Measurements from ENCODE around the gene COL28A1.

The COL28A1 gene

DNA sequence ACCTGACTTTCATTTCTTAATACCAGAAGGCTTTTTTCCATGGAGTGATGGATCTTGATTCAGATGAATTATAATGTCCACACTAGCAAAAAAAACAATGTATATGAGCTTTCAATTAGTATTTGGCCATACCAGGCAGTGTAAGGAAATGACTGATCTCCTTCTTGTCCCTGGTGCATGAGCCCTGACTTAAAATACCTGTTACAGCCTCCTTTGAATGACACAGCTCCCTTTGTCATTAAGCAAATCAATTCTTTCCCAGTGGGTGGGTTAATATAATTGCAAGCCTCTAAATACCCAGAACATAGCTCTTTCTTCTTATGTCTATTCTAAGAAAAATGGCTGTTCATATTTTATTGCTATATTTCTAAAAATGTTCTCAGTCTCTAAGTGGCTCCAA is 188.6 kb downstream of the COL28A1 start:
- TF ChIP-seq GATA3 (IDR thresholded peaks at IDR 0.05; ENCODE audit: low read depth, low read length) (no peak), GATA2 (IDR thresholded peaks at IDR 0.05; ENCODE audit: low read depth, low read length) (no peak)

DNA sequence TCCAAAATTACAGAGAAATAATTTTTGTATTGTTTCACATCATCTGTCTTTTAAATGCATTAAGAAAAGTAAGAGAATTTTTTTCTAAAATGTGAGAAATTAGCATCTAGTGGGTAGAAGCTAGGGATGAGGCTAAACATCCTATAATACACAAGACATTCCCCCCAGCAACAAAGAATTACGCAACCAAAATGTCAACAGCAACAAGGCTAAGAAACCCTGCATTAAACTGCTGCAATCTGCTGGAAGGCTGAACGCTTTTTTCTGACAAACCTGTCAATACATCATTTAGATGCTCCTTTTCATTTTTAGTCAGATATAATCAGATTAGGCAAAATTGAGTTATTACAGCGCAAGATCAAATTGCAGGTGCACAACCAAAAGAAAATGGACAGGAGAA is 191.1 kb downstream of the COL28A1 start:
- no peak for TF ChIP-seq GATA2 (IDR thresholded peaks at IDR 0.05; ENCODE audit: low read depth, low read length)
- TF ChIP-seq GATA3 (IDR thresholded peaks at IDR 0.05; ENCODE audit: low read depth, low read length) = no peak

DNA sequence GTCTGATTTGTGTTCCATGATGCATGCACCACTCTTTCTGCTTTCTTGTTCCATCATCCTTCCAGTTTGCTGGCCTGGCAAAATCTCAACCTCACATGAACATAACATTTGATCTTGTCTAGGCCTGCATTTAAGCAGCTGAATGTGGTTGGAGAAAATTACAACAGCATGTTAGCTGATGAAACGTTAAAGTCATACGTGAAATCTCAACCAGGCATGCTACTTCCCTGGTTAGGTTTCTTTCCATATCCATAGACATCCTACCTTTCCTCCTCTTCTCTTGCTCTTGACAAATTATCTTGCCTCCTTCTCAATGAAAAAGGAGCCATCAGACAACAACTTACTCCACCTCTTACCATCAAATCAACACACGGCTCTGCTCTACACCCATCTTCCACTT is 199.8 kb downstream of the COL28A1 start:
- no peak for TF ChIP-seq GATA2 (IDR thresholded peaks at IDR 0.05; ENCODE audit: low read depth, low read length)
- no peak for TF ChIP-seq GATA3 (IDR thresholded peaks at IDR 0.05; ENCODE audit: low read depth, low read length)

DNA sequence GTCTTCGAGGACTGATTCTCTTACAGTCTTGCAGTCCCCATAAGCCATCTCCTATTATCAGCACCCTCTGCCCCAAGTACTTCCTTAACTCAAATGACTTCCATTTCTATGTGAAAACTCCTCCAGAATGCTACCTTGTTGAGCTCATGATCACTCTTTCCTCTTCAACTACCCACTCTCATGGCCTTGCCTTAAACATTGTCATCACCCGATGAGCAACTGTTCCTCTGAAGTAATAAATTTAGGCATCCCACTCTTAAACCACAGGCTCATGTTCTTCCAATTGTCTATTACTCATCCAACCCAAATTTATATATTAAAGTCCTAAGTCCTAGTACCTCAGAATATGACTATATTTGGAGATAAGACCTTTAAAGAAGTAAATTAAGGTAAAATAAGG is 200.5 kb downstream of the COL28A1 start:
- TF ChIP-seq GATA2 (IDR thresholded peaks at IDR 0.05; ENCODE audit: low read depth, low read length) (no peak), GATA3 (IDR thresholded peaks at IDR 0.05; ENCODE audit: low read depth, low read length) (no peak)

DNA sequence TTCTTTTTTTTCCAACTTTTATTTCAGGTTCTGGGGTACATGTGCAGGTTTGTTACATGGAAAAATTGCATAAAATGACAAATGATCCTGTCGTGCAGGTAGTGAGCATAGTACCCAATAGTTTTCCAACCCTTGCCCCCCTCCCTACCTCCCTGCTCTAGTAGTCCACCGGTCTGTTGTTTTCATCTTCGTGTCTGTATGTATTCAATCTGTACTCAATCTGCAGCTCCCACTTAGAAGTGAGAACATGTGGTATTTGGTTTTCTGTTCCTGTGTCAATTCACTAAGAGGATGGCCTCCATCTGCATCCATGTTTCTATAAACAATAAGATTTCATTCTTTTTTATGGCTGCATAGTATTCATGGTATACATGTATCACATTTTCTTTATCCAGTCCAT is 202.1 kb downstream of the COL28A1 start:
- TF ChIP-seq GATA2 (IDR thresholded peaks at IDR 0.05; ENCODE audit: low read depth, low read length) (no peak), GATA3 (IDR thresholded peaks at IDR 0.05; ENCODE audit: low read depth, low read length) (no peak)

DNA sequence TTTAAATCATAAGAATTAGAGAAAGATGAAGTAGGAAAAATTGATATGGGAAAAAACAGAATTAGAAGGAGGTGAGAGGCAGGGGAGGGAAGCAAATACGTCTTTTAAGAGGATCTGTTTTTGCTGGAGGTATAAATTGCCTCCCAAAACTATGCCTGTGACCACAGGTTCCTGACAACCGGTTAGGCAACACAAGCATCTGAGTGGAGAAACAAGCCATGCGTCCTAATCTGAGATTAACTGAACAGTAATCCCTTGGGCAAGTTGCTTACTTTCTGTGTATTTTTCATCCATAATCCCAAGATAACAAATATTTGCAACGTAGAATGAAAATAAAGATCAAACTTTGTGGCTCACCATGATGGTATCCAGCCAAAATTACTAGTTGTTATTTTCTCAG is 204.2 kb downstream of the COL28A1 start:
- no peak for TF ChIP-seq GATA2 (IDR thresholded peaks at IDR 0.05; ENCODE audit: low read depth, low read length)
- no peak for TF ChIP-seq GATA3 (IDR thresholded peaks at IDR 0.05; ENCODE audit: low read depth, low read length)

DNA sequence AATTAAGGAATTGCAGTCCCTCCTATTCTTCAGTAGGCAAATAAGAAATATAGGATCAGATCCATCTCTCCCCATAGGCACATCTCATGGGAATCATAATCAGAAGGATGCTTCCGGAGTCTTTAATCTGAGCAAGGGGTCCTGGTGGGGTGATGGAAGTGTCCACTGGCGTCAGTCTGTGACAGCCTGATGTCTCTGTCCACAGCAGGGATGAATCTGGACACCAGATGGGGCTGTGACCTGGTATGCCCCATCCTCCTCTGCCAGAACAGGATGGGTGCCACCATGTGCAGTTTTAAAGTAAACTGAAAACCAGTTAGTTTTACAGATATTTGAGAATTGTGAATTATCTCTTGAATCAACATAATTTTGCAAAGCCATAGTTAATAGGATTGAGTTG is 204.7 kb downstream of the COL28A1 start:
- no peak for TF ChIP-seq GATA2 (IDR thresholded peaks at IDR 0.05; ENCODE audit: low read depth, low read length)
- TF ChIP-seq GATA3 (IDR thresholded peaks at IDR 0.05; ENCODE audit: low read depth, low read length) = no peak; the same call in 1 of the 2 replicates

DNA sequence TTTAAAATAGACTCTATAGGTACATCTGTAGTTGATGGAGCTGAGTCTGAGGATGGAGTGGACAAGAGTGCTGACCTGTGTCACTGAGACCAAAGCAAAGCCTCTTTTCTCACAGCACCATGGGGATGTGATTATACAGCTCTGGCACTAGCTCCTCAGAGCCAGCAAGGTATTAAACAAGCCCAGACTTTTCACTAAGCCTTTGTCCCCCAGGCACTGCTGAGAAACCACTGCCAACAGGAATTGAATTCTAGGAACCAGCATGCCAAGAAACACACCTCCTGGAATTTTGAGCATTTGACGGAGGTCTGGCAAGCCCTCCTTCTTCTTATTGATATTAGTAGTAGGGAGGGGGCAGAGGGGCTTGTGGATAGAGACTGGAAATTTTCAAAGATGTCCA is 206.3 kb downstream of the COL28A1 start:
- TF ChIP-seq GATA3 (IDR thresholded peaks at IDR 0.05; ENCODE audit: low read depth, low read length) = no peak
- no peak for TF ChIP-seq GATA2 (IDR thresholded peaks at IDR 0.05; ENCODE audit: low read depth, low read length)

DNA sequence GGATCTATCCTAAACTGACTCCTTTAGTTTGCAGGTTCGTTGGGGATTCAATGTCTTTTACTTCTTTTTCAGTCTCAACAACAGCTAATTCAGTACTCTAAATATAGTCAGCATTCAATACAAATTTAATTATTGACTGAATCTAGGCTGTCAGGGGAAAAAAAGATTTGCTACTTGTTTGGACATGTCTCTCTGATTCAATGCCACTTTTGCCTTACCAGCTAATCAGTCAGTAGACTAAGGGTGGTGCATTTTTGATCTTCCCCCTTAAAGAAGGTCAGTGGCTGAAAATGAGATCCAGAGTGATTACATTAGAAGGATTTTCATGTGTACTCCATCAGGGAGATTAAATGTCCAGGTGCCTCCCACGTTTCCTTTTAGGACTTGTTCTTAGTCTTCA is 208.2 kb downstream of the COL28A1 start:
- TF ChIP-seq GATA2 (IDR thresholded peaks at IDR 0.05; ENCODE audit: low read depth, low read length) = no peak
- no peak for TF ChIP-seq GATA3 (IDR thresholded peaks at IDR 0.05; ENCODE audit: low read depth, low read length)

DNA sequence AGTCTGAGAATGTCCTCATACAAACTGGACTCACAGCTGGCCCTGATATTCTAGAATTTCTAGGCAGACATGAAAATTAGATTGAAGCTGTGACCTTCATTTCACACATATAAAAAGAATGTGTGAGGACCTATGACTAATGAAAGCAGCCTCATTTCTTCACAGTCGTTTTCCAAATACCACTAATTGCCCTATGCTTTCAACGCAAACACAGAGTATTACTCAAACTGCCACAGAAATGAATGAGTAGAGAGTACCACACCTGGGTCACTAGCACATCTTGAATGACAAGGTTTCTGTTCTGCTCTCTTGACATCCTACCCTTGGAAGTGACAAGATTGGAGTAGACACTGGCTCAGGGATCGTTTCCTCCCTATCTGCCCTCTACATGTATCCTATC is 211.0 kb downstream of the COL28A1 start:
- TF ChIP-seq GATA2 (IDR thresholded peaks at IDR 0.05; ENCODE audit: low read depth, low read length) (no peak), GATA3 (IDR thresholded peaks at IDR 0.05; ENCODE audit: low read depth, low read length) (no peak)

DNA sequence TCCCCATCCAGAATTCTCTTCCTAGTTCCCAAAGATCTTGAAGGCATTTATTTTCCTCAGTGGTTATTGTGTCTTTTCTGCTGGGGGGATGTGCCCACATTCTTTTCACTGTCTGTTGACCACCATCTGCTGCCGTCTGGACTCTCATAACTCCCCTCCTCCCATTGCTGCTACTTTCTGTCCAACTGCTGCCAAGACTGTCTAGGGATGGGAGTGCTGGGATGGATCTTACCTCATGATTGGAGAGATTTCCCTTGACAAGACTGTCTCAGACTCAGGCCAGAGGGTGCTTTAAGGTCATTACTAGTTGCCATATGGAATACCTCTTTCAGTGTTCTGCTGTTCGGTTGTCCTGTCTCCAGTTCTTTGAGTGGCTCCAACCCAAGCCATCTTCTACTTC is 211.8 kb downstream of the COL28A1 start:
- no peak for TF ChIP-seq GATA2 (IDR thresholded peaks at IDR 0.05; ENCODE audit: low read depth, low read length)
- no peak for TF ChIP-seq GATA3 (IDR thresholded peaks at IDR 0.05; ENCODE audit: low read depth, low read length)

DNA sequence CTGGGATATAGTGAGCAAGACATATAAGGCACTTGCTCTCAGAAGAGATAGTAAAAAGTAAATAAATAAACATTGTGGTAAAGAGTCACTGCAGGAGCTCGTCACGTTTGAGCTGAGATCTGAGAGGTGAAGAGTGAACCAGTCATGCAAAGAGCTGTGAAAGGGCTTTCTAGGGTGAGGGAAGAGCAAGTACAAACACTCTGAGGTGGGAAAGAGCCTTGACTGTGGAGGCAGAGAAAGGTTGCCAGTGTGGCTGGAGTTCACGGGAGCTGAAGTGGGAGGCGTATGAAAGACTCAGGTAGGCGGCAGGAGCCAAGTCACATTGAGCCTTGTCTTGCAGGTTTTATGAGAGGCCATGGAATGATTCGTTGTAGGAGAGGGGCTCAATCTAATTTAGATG is 212.3 kb downstream of the COL28A1 start:
- TF ChIP-seq GATA3 (IDR thresholded peaks at IDR 0.05; ENCODE audit: low read depth, low read length) (no peak), GATA2 (IDR thresholded peaks at IDR 0.05; ENCODE audit: low read depth, low read length) (no peak)

DNA sequence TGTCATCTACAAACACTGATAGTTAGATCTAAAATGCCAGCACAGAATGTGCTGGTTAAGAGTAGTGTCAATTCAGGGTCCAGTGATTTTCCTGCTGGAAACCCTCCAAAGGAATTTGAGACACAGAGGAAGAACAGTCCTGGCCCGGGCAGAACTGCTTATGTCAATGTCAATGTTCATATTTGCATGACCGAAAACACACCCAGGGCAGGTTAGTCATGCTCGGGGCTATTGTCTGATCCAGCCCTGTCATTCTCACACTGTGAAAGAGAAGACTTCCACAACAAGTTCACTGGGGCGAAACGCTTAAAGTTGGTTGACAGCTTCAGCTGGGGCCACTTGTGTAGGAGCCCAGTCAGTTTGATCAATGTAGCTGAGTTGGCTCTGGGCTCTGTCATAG is 214.0 kb downstream of the COL28A1 start:
- no peak for TF ChIP-seq GATA3 (IDR thresholded peaks at IDR 0.05; ENCODE audit: low read depth, low read length)

DNA sequence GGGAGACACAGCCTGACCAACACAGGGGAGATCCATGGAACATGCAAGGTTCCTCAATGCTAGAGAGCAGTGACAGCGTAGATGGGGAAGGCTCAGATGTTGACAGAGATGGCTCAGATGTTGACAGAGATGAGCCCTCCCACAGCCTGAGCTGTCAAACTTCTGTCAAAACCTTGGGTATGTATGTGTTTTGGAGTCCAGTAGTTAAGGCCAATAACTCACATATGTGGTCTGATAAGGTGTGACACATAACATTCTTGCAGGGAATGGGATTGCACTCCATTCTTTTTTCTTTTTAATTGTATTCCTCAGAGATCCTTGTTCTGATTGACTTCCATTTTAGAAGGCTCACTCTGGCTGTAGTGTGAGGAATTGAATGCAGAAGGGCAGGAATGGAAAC is 217.1 kb downstream of the COL28A1 start:
- TF ChIP-seq GATA2 (IDR thresholded peaks at IDR 0.05; ENCODE audit: low read depth, low read length) (no peak), GATA3 (IDR thresholded peaks at IDR 0.05; ENCODE audit: low read depth, low read length) (no peak)

DNA sequence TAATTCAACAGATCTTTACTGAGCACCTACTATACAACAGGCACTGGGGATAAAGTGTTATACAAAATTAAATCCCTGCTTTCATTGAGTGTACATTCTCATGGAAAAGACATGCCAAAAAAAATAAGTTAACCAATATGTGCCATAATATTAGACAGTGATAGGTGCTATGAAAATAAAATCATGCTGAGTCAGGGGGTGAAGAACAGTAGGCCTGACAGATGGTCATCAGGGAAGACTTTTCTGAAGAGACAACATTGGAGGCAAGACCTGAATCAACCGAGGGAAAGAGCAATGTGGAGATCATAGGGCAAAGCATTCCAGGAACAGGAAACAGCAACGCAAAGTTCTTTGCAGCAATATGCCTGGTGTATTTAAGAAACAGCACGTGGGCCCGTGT is 217.8 kb downstream of the COL28A1 start:
- TF ChIP-seq GATA2 (IDR thresholded peaks at IDR 0.05; ENCODE audit: low read depth, low read length) (no peak), GATA3 (IDR thresholded peaks at IDR 0.05; ENCODE audit: low read depth, low read length) (no peak)

DNA sequence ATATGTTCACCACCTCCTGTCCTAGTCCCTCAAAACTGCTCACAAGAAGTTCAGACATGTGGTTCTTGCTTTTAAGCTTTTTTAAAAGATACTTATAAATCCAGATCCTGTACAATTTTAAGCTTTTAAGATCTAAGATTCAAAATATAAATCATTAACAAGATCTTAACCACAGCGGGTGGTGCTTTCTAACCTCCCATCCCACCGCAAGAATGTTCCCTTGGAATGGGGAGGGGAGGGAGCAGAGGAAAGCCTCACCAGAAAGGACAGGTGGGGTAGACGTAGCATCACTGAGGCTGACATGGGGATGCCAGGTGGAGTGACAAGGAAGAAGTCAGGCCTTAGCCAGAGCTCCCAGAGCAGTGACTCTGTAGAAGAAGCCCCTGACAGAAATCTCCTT is 219.8 kb downstream of the COL28A1 start:
- TF ChIP-seq GATA2 (IDR thresholded peaks at IDR 0.05; ENCODE audit: low read depth, low read length) (no peak), GATA3 (IDR thresholded peaks at IDR 0.05; ENCODE audit: low read depth, low read length) (no peak)
